OCI-LY1 (cell line): Measurements from ENCODE around the gene RAPGEF1.

Experiments
- H2AFZ ChIP-seq: fragments of 200-600 bp; sonication (generic), shearing (Covaris generic); 2 replicates; pipeline ENCODE4 v1.6.0; 2014; ENCODE audit warnings: antibody characterized with exemption, mild to moderate bottlenecking, low read length
- H3F3A ChIP-seq: fragments of 200-600 bp; sonication (generic), shearing (Covaris generic); 2 replicates; pipeline ENCODE4 v1.6.0; 2014; ENCODE audit warnings: mild to moderate bottlenecking, antibody characterized with exemption, low read length, moderate library complexity; ENCODE audit not compliant: insufficient read depth
- H3K27ac ChIP-seq: fragments of 200-600 bp; sonication (generic); 2 replicates; pipeline ENCODE4 v1.5.1; 2014; ENCODE audit warnings: low read length, mixed run types, mild to moderate bottlenecking, low read depth; ENCODE audit not compliant: poor library complexity, severe bottlenecking
- H3K27me3 ChIP-seq: fragments of 200-600 bp; sonication (generic); 2 replicates; pipeline ENCODE4 v1.6.0; 2014; ENCODE audit warnings: antibody characterized with exemption, mild to moderate bottlenecking, low read length, moderate library complexity; ENCODE audit not compliant: insufficient read depth
- H3K36me3 ChIP-seq: fragments of 200-600 bp; sonication (generic); 2 replicates; pipeline ENCODE4 v1.6.1; 2014; ENCODE audit warnings: mild to moderate bottlenecking, antibody characterized with exemption, low read length, moderate library complexity, mixed read lengths; ENCODE audit not compliant: insufficient read depth
- H3K4me1 ChIP-seq: fragments of 200-600 bp; sonication (generic); 2 replicates; pipeline ENCODE4 v1.5.1; 2014; ENCODE audit warnings: mild to moderate bottlenecking, low read length, moderate library complexity; ENCODE audit not compliant: insufficient read depth, severe bottlenecking
- H3K4me2 ChIP-seq: fragments of 200-600 bp; sonication (generic), shearing (Covaris generic); 2 replicates; pipeline ENCODE4 v1.6.1; 2014; ENCODE audit warnings: low read length
- H3K4me3 ChIP-seq: fragments of 200-600 bp; sonication (generic); 2 replicates; pipeline ENCODE4 v1.5.1; 2014; ENCODE audit warnings: low read length, low read depth, mild to moderate bottlenecking, mixed read lengths; ENCODE audit not compliant: poor library complexity, severe bottlenecking
- H3K79me2 ChIP-seq: fragments of 200-600 bp; shearing (Covaris generic); 2 replicates; pipeline ENCODE4 v1.6.1; 2016; ENCODE audit warnings: mixed run types, low read length, mixed read lengths; ENCODE audit not compliant: insufficient read depth
- H3K9ac ChIP-seq: fragments of 200-600 bp; sonication (generic), shearing (Covaris generic); 2 replicates; pipeline ENCODE4 v1.6.1; 2014; ENCODE audit warnings: mild to moderate bottlenecking, low read length, mixed read lengths
- H3K9me2 ChIP-seq: fragments of 200-600 bp; sonication (generic), shearing (Covaris generic); 2 replicates; pipeline ENCODE4 v1.6.1; 2014; ENCODE audit warnings: low read depth, mild to moderate bottlenecking, low read length, mixed read lengths
- H3K9me3 ChIP-seq: fragments of 200-600 bp; shearing (Covaris generic); 2 replicates; pipeline ENCODE4 v1.6.1; 2014; ENCODE audit warnings: low read length, mixed read lengths
- H4K20me1 ChIP-seq: fragments of 200-600 bp; sonication (generic), shearing (Covaris generic); 2 replicates; pipeline ENCODE4 v1.6.0; 2016; ENCODE audit warnings: mild to moderate bottlenecking, low read length; ENCODE audit not compliant: insufficient read depth
- CTCF ChIP-seq: fragments of 200-600 bp; sonication (generic), shearing (Covaris generic); IDR thresholded peaks from 2 replicates; pipeline ENCODE4 v1.5.1; 2017; ENCODE audit warnings: mild to moderate bottlenecking, antibody characterized with exemption, low read length, moderate library complexity, mixed read lengths
- EZH2 ChIP-seq: fragments of 200-600 bp; sonication (generic), shearing (Covaris generic); IDR thresholded peaks from 2 replicates; pipeline ENCODE4 v1.8.0; 2017; ENCODE audit warnings: borderline replicate concordance, mixed run types, mild to moderate bottlenecking, antibody characterized with exemption, low read length, moderate library complexity, mixed read lengths

The RAPGEF1 gene

GRCh38 chr9:131555841-131556673 lies 183.8 kb downstream of the RAPGEF1 start:
- Histone ChIP-seq H3K4me3 (no peak overlapping the region), H3F3A (no peaks in the 10 kb centered on the region), H3K4me1 (no peaks in the 10 kb centered on the region)

GRCh38 chr9:131554843-131555351 lies 185.0 kb downstream of the RAPGEF1 start:
- no peak overlapping the region for H2AFZ ChIP-seq
- H4K20me1 ChIP-seq = no peaks in the 10 kb centered on the region
- no peaks in the 10 kb centered on the region for H3K27me3 ChIP-seq
- H3K4me3 ChIP-seq = no peak overlapping the region
- H3K79me2 ChIP-seq = no peaks in the 10 kb centered on the region
- H3K4me1 ChIP-seq = no peaks in the 10 kb centered on the region
- H3K9me2 ChIP-seq = no peaks in the 10 kb centered on the region
- H3K36me3 ChIP-seq = no peaks in the 10 kb centered on the region
- H3K9ac ChIP-seq = no peak overlapping the region
- H3F3A ChIP-seq = no peaks in the 10 kb centered on the region
- TF ChIP-seq CTCF = no peak
- no peak for TF ChIP-seq EZH2
- no peaks in the 10 kb centered on the region for H3K9me3 ChIP-seq
- H3K4me2 ChIP-seq = no peak overlapping the region
- H3K27ac ChIP-seq = no peak overlapping the region

More at GRCh38 chr9:131555841-131556673, 183.8 kb downstream of the RAPGEF1 start:
- Histone ChIP-seq H3K9ac (no peak overlapping the region), H4K20me1 (no peaks in the 10 kb centered on the region), H3K4me2 (no peak overlapping the region), H3K27ac (no peak overlapping the region), H2AFZ (no peak overlapping the region), H3K9me2 (no peaks in the 10 kb centered on the region), H3K27me3 (no peaks in the 10 kb centered on the region), H3K79me2 (no peaks in the 10 kb centered on the region), H3K36me3 (no peaks in the 10 kb centered on the region), H3K9me3 (no peaks in the 10 kb centered on the region)
- TF ChIP-seq CTCF (no peak), EZH2 (no peak)

- no peaks in the 10 kb centered on the region for H3K9me2 ChIP-seq
- no peaks in the 10 kb centered on the region for H4K20me1 ChIP-seq
- no peaks in the 10 kb centered on the region for H3K27me3 ChIP-seq
- H3K4me3 ChIP-seq = no peak overlapping the region
- no peaks in the 10 kb centered on the region for H3F3A ChIP-seq
- H3K36me3 ChIP-seq = no peaks in the 10 kb centered on the region
- H2AFZ ChIP-seq = no peak overlapping the region
- no peak for TF ChIP-seq EZH2
- TF ChIP-seq CTCF = no peak
- no peaks in the 10 kb centered on the region for H3K9me3 ChIP-seq
- no peak overlapping the region for H3K4me2 ChIP-seq
- H3K27ac ChIP-seq = no peak overlapping the region
- no peak overlapping the region for H3K9ac ChIP-seq
- no peaks in the 10 kb centered on the region for H3K79me2 ChIP-seq
- H3K4me1 ChIP-seq = no peaks in the 10 kb centered on the region
Observed at GRCh38 chr9:131554087-131554842, 185.6 kb downstream of the RAPGEF1 start.
